HepG2 (cell line): ENCODE measurements around the gene TPSB2.

ENCODE experiments used
- ARNT2 ChIP-seq: sonication (generic); formaldehyde crosslinking; IDR thresholded peaks from 2 replicates; pipeline ENCODE4 v1.8.0; 2022; ENCODE audit warnings: mild to moderate bottlenecking, low read depth, missing genetic modification reagents, moderate library complexity
- NCOR1 ChIP-seq: fragments of 200-600 bp; sonication (generic); IDR thresholded peaks from 2 replicates; pipeline ENCODE4 v1.7.0; 2017; ENCODE audit warnings: antibody characterized with exemption, low read length, borderline replicate concordance
- NFRKB ChIP-seq: fragments of 450-650 bp; IDR thresholded peaks from 2 replicates; pipeline ENCODE4 v1.6.1; 2017
- POLR2A ChIP-seq, 2 experiments: IDR thresholded peaks; 2 replicates each; pipeline ENCODE4 v1.6.1; 2011; ENCODE audit warnings: low read depth in 2 of 2, low read length in 2 of 2, mild to moderate bottlenecking in 1 of 2, moderate library complexity in 1 of 2; ENCODE audit not compliant: insufficient read depth in 1 of 2
- RAD21 ChIP-seq: fragments of 450-650 bp; formaldehyde crosslinking; IDR thresholded peaks from 2 replicates; pipeline ENCODE4 v1.5.0; 2020; ENCODE audit warnings: mild to moderate bottlenecking
- ZNF670 ChIP-seq: sonication (generic); formaldehyde crosslinking; IDR thresholded peaks from 2 replicates; pipeline ENCODE4 v1.8.0; 2022; ENCODE audit warnings: mild to moderate bottlenecking, missing genetic modification reagents, borderline replicate concordance
- ZNF720 ChIP-seq: sonication (generic); formaldehyde crosslinking; IDR thresholded peaks from 2 replicates; pipeline ENCODE4 v1.4.0; 2020; ENCODE audit warnings: missing genetic modification reagents
- TF ChIP-seq, protein P1 (sequence below), 2 experiments: sonication (generic) in 1 of 2; formaldehyde crosslinking in 1 of 2; IDR thresholded peaks; 2 replicates each; pipeline versions ENCODE4 v1.4.0 to v1.6.1; 2016 to 2020; ENCODE audit warnings: borderline replicate concordance in 1 of 2, low read depth in 1 of 2, mild to moderate bottlenecking in 1 of 2, missing genetic modification reagents in 1 of 2
- TF ChIP-seq, protein P2 (sequence below): sonication (generic); formaldehyde crosslinking; IDR thresholded peaks from 2 replicates; pipeline ENCODE4 v1.5.0; 2020; ENCODE audit warnings: mild to moderate bottlenecking, missing genetic modification reagents, moderate library complexity
- TF ChIP-seq, protein P3 (sequence below), 2 experiments: IDR thresholded peaks; 2 replicates each; pipeline ENCODE4 v1.6.1; 2011 to 2012; ENCODE audit warnings: low read length in 2 of 2, borderline replicate concordance in 1 of 2, low read depth in 1 of 2, mild to moderate bottlenecking in 1 of 2, moderate library complexity in 1 of 2

DNA sequence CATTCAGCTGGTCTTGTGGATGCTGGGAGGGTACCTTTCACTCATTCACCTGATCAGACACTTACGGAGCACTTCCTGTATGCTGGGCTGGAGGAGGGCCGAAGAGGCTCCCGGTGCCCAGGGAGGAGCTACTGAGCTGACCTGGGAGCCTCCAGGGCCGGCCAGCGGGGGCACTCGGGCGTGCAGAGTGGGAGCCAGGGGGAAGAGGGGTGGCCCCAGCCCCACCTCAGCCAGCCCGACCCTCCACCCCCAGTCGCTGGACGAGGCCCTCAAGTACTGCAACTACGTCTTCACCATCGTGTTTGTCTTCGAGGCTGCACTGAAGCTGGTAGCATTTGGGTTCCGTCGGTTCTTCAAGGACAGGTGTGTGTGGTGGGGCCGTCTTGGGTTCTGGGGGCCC lies 15.3 kb downstream of the TPSB2 start:
- TF ChIP-seq ARNT2 (CRISPR knock-in tag) (no peak), ZNF720 (CRISPR knock-in tag) (no peak), ZNF670 (CRISPR knock-in tag) (no peak), POLR2A (IDR thresholded peaks at IDR 0.05; ENCODE audit: insufficient read depth in 1 of 2, low read depth in 2 of 2, low read length in 2 of 2) (no peak), NFRKB (no peak), RAD21 (no peak), NCOR1 (no peak)
- TF ChIP-seq, protein P1, sequence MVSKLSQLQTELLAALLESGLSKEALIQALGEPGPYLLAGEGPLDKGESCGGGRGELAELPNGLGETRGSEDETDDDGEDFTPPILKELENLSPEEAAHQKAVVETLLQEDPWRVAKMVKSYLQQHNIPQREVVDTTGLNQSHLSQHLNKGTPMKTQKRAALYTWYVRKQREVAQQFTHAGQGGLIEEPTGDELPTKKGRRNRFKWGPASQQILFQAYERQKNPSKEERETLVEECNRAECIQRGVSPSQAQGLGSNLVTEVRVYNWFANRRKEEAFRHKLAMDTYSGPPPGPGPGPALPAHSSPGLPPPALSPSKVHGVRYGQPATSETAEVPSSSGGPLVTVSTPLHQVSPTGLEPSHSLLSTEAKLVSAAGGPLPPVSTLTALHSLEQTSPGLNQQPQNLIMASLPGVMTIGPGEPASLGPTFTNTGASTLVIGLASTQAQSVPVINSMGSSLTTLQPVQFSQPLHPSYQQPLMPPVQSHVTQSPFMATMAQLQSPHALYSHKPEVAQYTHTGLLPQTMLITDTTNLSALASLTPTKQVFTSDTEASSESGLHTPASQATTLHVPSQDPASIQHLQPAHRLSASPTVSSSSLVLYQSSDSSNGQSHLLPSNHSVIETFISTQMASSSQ (IDR thresholded peaks at IDR 0.05; ENCODE audit: low read depth), result no peak
- TF ChIP-seq, protein P1 (CRISPR knock-in tag; IDR thresholded peaks at IDR 0.05; ENCODE audit: borderline replicate concordance), result no peak
- TF ChIP-seq, protein P2, sequence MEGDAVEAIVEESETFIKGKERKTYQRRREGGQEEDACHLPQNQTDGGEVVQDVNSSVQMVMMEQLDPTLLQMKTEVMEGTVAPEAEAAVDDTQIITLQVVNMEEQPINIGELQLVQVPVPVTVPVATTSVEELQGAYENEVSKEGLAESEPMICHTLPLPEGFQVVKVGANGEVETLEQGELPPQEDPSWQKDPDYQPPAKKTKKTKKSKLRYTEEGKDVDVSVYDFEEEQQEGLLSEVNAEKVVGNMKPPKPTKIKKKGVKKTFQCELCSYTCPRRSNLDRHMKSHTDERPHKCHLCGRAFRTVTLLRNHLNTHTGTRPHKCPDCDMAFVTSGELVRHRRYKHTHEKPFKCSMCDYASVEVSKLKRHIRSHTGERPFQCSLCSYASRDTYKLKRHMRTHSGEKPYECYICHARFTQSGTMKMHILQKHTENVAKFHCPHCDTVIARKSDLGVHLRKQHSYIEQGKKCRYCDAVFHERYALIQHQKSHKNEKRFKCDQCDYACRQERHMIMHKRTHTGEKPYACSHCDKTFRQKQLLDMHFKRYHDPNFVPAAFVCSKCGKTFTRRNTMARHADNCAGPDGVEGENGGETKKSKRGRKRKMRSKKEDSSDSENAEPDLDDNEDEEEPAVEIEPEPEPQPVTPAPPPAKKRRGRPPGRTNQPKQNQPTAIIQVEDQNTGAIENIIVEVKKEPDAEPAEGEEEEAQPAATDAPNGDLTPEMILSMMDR (CRISPR knock-in tag), result no peak
- TF ChIP-seq, protein P3, sequence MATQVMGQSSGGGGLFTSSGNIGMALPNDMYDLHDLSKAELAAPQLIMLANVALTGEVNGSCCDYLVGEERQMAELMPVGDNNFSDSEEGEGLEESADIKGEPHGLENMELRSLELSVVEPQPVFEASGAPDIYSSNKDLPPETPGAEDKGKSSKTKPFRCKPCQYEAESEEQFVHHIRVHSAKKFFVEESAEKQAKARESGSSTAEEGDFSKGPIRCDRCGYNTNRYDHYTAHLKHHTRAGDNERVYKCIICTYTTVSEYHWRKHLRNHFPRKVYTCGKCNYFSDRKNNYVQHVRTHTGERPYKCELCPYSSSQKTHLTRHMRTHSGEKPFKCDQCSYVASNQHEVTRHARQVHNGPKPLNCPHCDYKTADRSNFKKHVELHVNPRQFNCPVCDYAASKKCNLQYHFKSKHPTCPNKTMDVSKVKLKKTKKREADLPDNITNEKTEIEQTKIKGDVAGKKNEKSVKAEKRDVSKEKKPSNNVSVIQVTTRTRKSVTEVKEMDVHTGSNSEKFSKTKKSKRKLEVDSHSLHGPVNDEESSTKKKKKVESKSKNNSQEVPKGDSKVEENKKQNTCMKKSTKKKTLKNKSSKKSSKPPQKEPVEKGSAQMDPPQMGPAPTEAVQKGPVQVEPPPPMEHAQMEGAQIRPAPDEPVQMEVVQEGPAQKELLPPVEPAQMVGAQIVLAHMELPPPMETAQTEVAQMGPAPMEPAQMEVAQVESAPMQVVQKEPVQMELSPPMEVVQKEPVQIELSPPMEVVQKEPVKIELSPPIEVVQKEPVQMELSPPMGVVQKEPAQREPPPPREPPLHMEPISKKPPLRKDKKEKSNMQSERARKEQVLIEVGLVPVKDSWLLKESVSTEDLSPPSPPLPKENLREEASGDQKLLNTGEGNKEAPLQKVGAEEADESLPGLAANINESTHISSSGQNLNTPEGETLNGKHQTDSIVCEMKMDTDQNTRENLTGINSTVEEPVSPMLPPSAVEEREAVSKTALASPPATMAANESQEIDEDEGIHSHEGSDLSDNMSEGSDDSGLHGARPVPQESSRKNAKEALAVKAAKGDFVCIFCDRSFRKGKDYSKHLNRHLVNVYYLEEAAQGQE (IDR thresholded peaks at IDR 0.05; ENCODE audit: borderline replicate concordance in 1 of 2, low read depth in 1 of 2, low read length in 2 of 2), result no peak
